GM18520 (cell line): Measurements from ENCODE around the gene PCDHGA12.

Experiments
- ATAC-seq: cut with Tn5 transposase; IDR thresholded peaks from one replicate; pipeline ENCODE4 v1.9.1; 2021; ENCODE audit not compliant: unreplicated experiment

The PCDHGA12 gene

GRCh38 chr5:141439411-141440141 lies 9.3 kb downstream of the PCDHGA12 start:
- ATAC-seq, result no peak

GRCh38 chr5:141440341-141440740 lies 10.0 kb downstream of the PCDHGA12 start:
- ATAC-seq, result no peak

DNA sequence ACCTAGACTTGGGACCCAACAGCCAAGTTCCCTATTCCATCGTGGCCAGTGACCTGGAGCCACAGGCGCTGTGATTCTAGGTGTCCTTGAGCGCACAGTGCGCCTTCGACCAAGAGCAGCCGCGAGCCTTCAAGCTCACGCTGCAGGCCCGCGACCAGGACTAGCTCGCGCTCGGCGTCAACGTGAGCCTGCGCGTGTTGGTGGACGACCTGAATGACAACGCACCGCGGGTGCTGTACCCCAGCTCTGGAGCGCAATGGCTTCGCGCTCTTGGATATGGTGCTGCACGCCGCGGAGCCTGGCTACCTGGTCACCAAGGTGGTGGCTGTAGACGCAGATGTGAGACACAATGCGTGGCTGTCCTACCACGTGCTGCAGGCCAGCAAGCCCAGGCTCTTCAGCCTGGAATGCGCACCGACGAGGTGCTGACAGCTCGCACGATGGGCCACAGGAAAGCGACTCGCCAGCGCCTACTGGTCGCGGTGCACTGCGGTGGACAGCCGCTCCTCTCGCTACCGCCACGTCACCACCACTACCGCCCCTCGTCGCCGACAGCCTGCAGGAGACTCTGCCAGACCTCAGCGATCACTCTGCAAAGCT lies 11.4 kb downstream of the PCDHGA12 start:
- no peak for ATAC-seq

DNA sequence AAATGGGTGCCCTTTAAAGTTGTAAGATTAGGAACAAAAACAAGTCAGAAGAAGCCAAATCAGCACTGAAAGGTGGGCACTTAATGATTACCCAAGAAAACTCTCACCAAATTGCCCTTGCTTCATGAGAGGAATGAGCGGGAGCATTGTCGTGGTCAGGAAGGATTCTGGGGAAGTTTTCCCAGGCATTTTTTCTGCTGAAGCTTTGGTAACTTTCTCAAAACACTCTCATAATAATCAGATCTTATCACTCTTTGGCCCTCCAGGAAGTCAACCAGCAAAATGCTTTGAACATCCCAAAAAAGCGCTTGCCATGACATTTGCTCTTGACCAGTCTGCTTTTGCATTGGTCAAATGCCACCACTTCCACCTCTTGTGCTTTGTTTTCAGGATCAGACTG lies 35.0 kb downstream of the PCDHGA12 start:
- ATAC-seq, result no peak

DNA sequence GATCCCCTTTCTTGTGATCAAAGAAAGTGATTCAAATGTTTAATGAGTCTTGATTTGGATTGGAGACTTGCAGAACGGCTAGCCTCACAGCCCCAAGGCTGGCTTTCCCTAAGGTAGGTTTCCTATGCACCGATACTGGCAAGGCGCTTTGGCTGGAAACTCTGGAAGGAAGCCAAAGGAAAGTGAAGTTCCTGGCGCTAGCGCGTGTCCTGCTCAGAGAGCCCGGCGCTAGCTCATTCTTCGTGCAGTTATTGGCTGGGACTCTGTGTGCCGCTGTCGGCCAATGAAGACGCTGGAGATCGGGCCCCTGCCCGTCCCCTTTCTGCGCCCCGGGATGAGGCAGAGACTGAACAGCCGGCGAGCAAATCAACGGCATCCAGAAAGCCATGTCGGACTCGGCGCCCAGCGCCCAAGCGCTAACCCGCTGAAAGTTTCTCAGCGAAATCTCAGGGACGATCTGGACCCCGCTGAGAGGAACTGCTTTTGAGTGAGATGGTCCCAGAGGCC lies 45.4 kb downstream of the PCDHGA12 start, which contains the start of gene PCDHGC3:
Gene PCDHGC3, plus strand, starts transcription at position 342 of the 507 bp plus-strand sequence. Its CDS starts 151 bp downstream, at position 493.
- ATAC-seq, result peak; percentile 99

- ATAC-seq, result no peak
These were observed 46.0 kb downstream of the PCDHGA12 start for GRCh38 chr5:141476132-141476911.

- ATAC-seq, result no peak
These were observed 46.8 kb downstream of the PCDHGA12 start for GRCh38 chr5:141477044-141477575.

DNA sequence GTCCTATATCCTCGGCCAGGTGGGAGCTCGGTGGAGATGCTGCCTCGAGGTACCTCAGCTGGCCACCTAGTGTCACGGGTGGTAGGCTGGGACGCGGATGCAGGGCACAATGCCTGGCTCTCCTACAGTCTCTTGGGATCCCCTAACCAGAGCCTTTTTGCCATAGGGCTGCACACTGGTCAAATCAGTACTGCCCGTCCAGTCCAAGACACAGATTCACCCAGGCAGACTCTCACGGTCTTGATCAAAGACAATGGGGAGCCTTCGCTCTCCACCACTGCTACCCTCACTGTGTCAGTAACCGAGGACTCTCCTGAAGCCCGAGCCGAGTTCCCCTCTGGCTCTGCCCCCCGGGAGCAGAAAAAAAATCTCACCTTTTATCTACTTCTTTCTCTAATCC lies 47.5 kb downstream of the PCDHGA12 start:
- no peak for ATAC-seq

DNA sequence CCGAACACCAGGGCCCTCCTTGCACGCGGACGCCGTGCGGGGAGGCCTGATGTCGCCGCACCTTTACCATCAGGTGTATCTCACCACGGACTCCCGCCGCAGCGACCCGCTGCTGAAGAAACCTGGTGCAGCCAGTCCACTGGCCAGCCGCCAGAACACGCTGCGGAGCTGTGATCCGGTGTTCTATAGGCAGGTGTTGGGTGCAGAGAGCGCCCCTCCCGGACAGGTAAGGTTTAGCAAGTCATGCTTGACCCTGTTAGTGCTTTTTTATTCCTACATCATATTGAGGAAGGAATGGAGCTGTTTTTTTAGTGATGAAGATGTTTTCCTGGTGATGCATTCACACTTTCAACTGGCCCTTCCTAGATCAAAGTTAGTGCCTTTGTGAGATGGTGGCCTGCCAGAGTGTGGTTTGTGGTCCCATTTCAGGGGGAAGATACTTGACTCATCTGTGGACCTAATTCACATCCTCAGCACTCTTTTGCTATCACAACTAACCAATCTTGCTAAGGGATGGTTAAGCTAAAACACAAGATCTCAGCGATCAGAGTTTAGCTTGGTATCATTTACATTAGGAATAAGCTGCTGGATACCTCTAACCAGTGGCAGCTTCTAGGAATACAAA lies 48.1 kb downstream of the PCDHGA12 start:
- no peak for ATAC-seq

- ATAC-seq, result no peak
These were observed 49.5 kb downstream of the PCDHGA12 start for GRCh38 chr5:141479776-141480175.
